CMK (cell line): ENCODE results near the gene ALX4.

Experiments used
- DNase-seq: peaks from one replicate; pipeline ENCODE4 v3.0.0-alpha.2; 2010; ENCODE audit warnings: low read depth

Gene ALX4

GRCh38 chr11:44300844-44301563 lies 8.9 kb downstream of the ALX4 start:
- DNase-seq = no peak

- DNase-seq = no peak
Measured at GRCh38 chr11:44298862-44299261, 11.1 kb downstream of the ALX4 start.

GRCh38 chr11:44290208-44290607 lies 19.7 kb downstream of the ALX4 start:
- no peak for DNase-seq

DNA sequence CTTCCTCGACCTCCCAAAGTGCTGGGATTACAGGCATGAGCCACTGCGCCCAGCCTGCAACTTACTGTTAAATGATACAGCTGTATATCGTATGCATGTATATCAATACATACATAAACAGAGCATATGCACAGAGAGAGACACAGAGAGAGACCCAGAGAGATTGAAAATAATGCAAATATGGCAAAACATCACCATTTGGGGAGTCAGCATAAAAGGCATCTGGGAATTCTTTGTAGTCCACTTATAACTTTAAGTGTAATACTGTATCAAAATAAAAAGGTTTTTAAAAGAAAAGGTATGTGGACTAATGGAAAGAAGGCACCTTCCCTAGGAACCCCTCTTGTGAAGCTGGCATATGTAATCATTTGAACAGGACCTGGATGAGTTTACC lies 21.8 kb downstream of the ALX4 start:
- DNase-seq = no peak

- DNase-seq = no peak
Measured at GRCh38 chr11:44286911-44287310, 23.0 kb downstream of the ALX4 start.

GRCh38 chr11:44286268-44286880 lies 23.6 kb downstream of the ALX4 start:
- peak; percentile 45 for DNase-seq

- DNase-seq = no peak
Measured at GRCh38 chr11:44285756-44286155, 24.2 kb downstream of the ALX4 start.

GRCh38 chr11:44282620-44283019 lies 27.3 kb downstream of the ALX4 start:
- no peak for DNase-seq

DNA sequence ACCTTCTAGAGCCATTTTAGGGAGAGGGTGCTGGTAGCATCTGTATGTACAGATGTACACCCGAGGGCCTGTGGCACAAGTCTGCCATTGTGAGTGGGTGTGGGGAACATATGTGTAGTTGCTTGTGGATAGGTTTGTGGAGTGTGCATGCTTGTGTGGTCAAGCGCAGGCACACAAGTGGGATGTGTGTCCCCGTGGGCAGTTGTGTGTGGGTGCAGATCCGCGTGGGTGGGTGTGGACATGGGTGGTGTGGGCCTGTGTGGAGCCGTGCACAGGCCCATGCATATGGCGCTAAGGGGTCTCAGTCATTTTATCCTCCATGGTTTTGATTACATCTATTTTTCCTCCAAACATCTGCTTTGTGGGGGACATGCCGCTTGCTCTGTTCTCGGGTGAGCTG lies 28.8 kb downstream of the ALX4 start:
- no peak for DNase-seq

DNA sequence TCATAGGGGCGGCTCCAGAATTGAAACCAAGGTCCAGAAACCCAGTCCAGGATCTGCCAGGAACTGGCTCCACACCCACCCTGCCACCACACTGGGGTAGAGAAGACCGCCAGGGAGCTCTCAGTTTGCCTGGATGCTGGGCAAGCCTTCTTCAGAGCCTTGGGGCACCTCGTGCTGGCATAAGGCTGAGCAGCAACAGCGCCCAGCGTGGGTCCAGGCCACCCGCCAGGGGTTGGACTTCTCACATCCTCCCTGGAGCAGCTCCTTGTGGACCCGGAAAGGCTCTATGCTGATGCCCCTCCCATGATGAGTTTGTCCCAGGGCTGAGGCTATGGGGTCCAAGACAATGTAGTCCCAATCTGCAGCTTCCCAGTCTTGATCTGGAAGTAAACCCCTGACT lies 29.7 kb downstream of the ALX4 start:
- no peak for DNase-seq

- no peak for DNase-seq
Measured at GRCh38 chr11:44279483-44279882, 30.5 kb downstream of the ALX4 start.

GRCh38 chr11:44277196-44278090 lies 32.5 kb downstream of the ALX4 start:
- DNase-seq = no peak

GRCh38 chr11:44275961-44276550 lies 33.9 kb downstream of the ALX4 start:
- DNase-seq = no peak

DNA sequence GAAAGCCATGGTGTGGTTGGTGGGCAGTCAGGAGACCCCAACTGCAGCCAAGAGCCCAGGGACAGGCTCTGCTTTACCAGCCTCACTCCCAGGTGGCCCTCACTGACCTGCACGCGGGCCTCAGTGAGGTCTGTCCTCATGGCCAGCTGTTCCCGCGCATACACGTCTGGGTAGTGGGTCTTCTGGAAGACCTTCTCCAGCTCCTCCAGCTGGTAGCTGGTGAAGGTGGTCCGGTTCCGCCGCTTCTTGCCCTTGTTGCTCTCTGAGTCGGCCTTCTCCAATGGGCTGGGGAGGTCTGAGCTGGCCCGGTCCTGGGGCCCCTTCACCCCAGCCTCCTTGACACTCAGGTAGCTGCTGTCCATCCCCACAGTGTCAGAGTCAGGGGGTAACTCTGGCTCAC lies 34.7 kb downstream of the ALX4 start:
- no peak for DNase-seq

DNA sequence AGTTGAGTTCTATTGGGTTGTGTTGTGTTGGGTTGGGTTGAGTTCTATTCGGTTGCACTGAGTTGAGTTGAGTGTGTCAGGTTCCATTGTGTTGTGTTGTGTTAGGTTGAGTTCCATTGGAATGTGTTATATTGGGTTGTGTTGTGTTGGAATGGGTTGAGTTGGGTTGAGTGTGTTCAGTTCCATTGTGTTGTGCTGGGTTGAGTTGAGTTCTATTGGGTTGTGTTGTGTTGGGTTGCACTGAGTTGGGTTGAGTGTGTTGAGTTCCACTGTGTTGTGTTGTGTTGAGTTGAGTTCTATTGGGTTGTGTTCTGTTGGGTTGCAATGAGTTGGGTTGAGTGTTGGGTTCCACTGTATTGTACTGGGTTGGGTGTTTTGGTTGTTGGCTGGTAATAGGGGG lies 35.5 kb downstream of the ALX4 start:
- no peak for DNase-seq

DNA sequence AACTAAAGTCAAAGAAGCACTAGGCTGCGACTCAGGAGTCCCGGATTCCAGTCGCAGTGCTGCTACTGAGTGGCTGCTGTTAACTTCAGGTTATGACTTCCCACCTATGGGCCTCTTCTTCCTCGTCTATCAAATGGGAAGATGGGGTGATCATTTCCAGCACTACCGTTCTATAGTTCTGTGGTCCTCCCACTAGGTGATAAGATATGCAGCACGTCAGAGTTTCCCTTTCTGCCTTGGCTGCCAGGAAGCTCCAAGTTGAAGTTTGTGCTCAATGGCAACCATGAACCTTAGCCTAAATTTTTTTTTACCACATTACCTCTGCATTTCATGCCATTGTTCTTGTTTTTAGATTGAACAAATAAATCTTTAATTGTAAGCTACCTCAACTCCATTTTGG lies 38.7 kb downstream of the ALX4 start:
- no peak for DNase-seq

DNA sequence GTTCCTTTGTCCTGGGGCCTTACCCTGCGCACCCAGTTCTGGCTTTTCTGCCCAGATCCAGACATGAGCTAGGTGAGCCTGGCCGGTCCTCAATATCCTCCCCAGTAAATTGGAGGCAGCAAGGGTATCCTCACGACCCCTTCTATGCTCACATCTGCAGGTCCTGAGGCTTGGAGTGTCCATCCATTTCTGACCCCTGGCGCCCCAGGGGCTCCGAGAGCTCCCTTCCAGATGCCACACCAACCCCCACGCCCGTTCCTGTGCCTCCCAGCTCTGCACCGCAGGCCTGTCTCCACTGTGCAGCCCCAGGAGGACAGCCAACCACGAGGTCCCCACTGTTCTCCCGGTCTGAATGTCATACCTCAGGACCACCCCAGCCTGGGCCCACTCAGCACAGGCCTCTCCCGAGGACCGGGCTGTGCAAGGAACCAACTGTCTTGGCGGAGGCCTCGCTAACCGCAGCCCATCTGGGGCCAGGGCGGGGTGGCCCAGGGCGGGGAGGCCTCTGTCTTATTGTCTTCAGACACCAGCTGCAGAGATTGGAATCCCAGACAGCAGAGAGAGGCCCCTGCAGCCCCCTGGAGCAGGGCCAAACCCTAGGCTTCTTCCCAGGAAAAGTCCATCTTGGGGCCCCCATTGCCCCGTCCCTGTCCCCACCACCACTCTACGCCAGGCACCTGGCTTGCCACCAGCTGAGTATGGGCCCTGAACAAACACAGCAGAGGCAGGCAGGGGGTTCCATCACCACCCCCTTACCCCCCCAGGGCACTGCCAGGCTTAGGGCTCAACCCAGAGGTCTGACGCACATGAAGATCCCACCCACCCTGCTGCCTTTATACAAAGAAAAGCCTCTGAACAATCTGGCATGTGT lies 39.3 kb downstream of the ALX4 start:
- no peak for DNase-seq

GRCh38 chr11:44269369-44270351 lies 40.3 kb downstream of the ALX4 start:
- peak; percentile 61 for DNase-seq

- DNase-seq = no peak
Measured at GRCh38 chr11:44268614-44269080, 41.3 kb downstream of the ALX4 start.
